ENCODE data around the gene KCNH2. TPM values are rescaled to one million over a fixed set of nuclear protein-coding genes. Genes with fewer than 3 reads are reported as not detected.

The KCNH2 gene
- total and polyA plus RNA-seq, 2 of the 8 experiments (the other 6 are each of a cell fraction or from before 2014, with no cell fraction given) = 8.0 to 15.0 TPM

GRCh38 chr7:151009327-151010036 lies 31.4 kb upstream of the KCNH2 start:
- Histone ChIP-seq H3K9ac (replicated peaks in 1 of 4; ENCODE audit: extremely low read depth in 1 of 4, low read depth in 3 of 4, low read length in 3 of 4) (no peak overlapping the region), H2BK15ac (ENCODE audit: low read length) (no peak overlapping the region), H3K4me2 (ENCODE audit: insufficient read depth in 1 of 2, low read depth in 2 of 2, low read length in 2 of 2) (peak overlapping the region; percentile 51 to 69; a peak in 3 of 4 replicates), H4K5ac (ENCODE audit: insufficient read length, low read depth, low read length) (no peak overlapping the region), H4K20me1 (replicated peaks in 1 of 2; ENCODE audit: control insufficient read depth in 1 of 2, insufficient read depth in 2 of 2, low read length in 2 of 2) (no peaks in the 10 kb centered on the region), H2AFZ (ENCODE audit: low read length) (no peak overlapping the region), H2BK12ac (ENCODE audit: low read depth, low read length) (peak overlapping the region; percentile 60; the same call in 1 of the 2 replicates), H3K9me3 (ENCODE audit: insufficient read depth in 2 of 2, low read depth in 1 of 2, low read length in 1 of 2) (no peaks in the 10 kb centered on the region), H3K4me3 (ENCODE audit: extremely low read depth in 1 of 4, insufficient read depth in 2 of 4, low read depth in 3 of 4, low read length in 4 of 4) (peak overlapping the region in 1 of 4 experiments; percentile 33; a peak in 1 of 8 replicates), H2AK5ac (ENCODE audit: low read depth, low read length) (no peak overlapping the region), H3K14ac (ENCODE audit: insufficient read length) (no peak overlapping the region), H3K56ac (replicated peaks; ENCODE audit: insufficient read length, low read depth, low read length) (no peak overlapping the region), H4K91ac (replicated peaks; ENCODE audit: insufficient read length, low read length) (peak overlapping the region; percentile 75), H2BK20ac (ENCODE audit: low read length) (0 out of 2 replicates have a peak overlapping the region, but pooled peaks have one; percentile 61), H3K79me1 (ENCODE audit: low read depth, low read length) (no peaks in the 10 kb centered on the region), H3K4ac (replicated peaks; ENCODE audit: insufficient read length, low read depth, low read length) (no peak overlapping the region), H3K79me2 (ENCODE audit: control insufficient read depth in 1 of 2, insufficient read depth in 2 of 2, low read length in 2 of 2) (no peaks in the 10 kb centered on the region), H3K36me3 (ENCODE audit: control insufficient read depth in 2 of 4, insufficient read depth in 4 of 4, low read length in 3 of 4) (no peaks in the 10 kb centered on the region), H3K23ac (ENCODE audit: insufficient read length) (no peak overlapping the region), H3K4me1 (replicated peaks in 1 of 4; ENCODE audit: control insufficient read depth in 3 of 4, insufficient read depth in 4 of 4, low read length in 3 of 4) (peaks cover 0 to 31% (median 24%) of the 10 kb centered on the region in 4 experiments; a peak in 6 of 7 replicates), H3K27ac (ENCODE audit: low read depth, low read length) (no peak overlapping the region), H4K8ac (ENCODE audit: extremely low read depth, insufficient read depth, low read length) (peak overlapping the region; percentile 26; the same call in 1 of the 2 replicates), H3K18ac (ENCODE audit: extremely low read depth, low read length) (peak overlapping the region; percentile 78; the same call in 1 of the 2 replicates), H3K23me2 (ENCODE audit: low read depth, low read length) (no peaks in the 10 kb centered on the region; the same call in 1 of the 2 replicates), H2BK120ac (replicated peaks; ENCODE audit: low read depth, low read length) (no peak overlapping the region), H3K27me3 (replicated peaks in 1 of 4; ENCODE audit: control insufficient read depth in 3 of 4, extremely low read depth in 1 of 4, insufficient read depth in 3 of 4, low read length in 3 of 4) (peaks cover 0 to 3% (median 2%) of the 10 kb centered on the region in 4 experiments; a peak in 3 of 7 replicates), H2BK5ac (ENCODE audit: low read depth, low read length) (no peak overlapping the region; the same call in 1 of the 2 replicates)
- POLR2A ChIA-PET (ENCODE audit: partially characterized antibody) = interaction anchor here (0.8 to 2.5 kb wide), 7 partner anchors 10 to 69 kb away, joined by 3 to 16 read pairs (median 3); partner anchors contain the start of genes ABCB8 and SLC4A2
- FAIRE-seq = no peak
- peak in 1 of 2 experiments; percentile 74 for DNase-seq (ENCODE audit: low read depth in 1 of 2, low spot score in 2 of 2)
- CTCF ChIA-PET (ENCODE audit: partially characterized antibody) = interaction anchor here (0.6 to 11.5 kb wide), 42 partner anchors 11 to 235 kb away, joined by 3 to 142 read pairs (median 5); partner anchors contain the start of genes ABCB8, ATG9B, CDK5 and NOS3
- WGBS, 2 experiments (ENCODE audit: extremely low coverage in 1 of 2, insufficient coverage in 1 of 2, insufficient read length in 1 of 2, insufficient replicate concordance in 2 of 2, low coverage in 1 of 2, low lambda C conversion rate in 2 of 2, missing lambda C conversion rate in 1 of 2) = 78% methylated on average over 6 of the region's 22 CpGs; no CpG with 5 or more reads in 1 of the 2 experiments
- no peak for TF ChIP-seq ASH2L (IDR thresholded peaks at IDR 0.05; ENCODE audit: low read length)
- TF ChIP-seq CTCF (IDR thresholded peaks at IDR 0.05; ENCODE audit: control extremely low read depth in 1 of 3, insufficient read depth in 1 of 3, low read depth in 1 of 3, low read length in 3 of 3) = peak in 2 of 3 experiments; percentile 57 to 68; a peak in 3 of 4 replicates
- no peak for TF ChIP-seq CEBPB (IDR thresholded peaks at IDR 0.05; ENCODE audit: low read depth, low read length)
- TF ChIP-seq EGR1 (IDR thresholded peaks at IDR 0.05; ENCODE audit: borderline replicate concordance, low read depth, low read length) = no peak
- no peak for TF ChIP-seq BRCA1 (IDR thresholded peaks at IDR 0.05; ENCODE audit: low read depth, low read length)
- TF ChIP-seq JUN (IDR thresholded peaks at IDR 0.05; ENCODE audit: low read depth, low read length) = no peak
- TF ChIP-seq RAD21 (IDR thresholded peaks at IDR 0.05 in 1 of 2, conservative IDR thresholded peaks at IDR 0.05 in 1 of 2; ENCODE audit: low read depth in 2 of 2, low read length in 2 of 2) = peak; percentile 15 to 49; a peak in 1 of 4 replicates
- no peak for TF ChIP-seq ZNF274 (IDR thresholded peaks at IDR 0.05; ENCODE audit: borderline replicate concordance, extremely low read depth, low read length)
- TF ChIP-seq TBP (IDR thresholded peaks at IDR 0.05; ENCODE audit: low read depth, low read length) = no peak

All from H1 (cell line).